Measurements from ENCODE around the gene ATG4B. TPM values are rescaled to one million over a fixed set of nuclear protein-coding genes. Genes with fewer than 3 reads are reported as not detected.

Gene ATG4B
- total and polyA plus RNA-seq, 2 of the 8 experiments (the other 6 are each of a cell fraction or from before 2014, with no cell fraction given): 103 to 155 TPM

DNA sequence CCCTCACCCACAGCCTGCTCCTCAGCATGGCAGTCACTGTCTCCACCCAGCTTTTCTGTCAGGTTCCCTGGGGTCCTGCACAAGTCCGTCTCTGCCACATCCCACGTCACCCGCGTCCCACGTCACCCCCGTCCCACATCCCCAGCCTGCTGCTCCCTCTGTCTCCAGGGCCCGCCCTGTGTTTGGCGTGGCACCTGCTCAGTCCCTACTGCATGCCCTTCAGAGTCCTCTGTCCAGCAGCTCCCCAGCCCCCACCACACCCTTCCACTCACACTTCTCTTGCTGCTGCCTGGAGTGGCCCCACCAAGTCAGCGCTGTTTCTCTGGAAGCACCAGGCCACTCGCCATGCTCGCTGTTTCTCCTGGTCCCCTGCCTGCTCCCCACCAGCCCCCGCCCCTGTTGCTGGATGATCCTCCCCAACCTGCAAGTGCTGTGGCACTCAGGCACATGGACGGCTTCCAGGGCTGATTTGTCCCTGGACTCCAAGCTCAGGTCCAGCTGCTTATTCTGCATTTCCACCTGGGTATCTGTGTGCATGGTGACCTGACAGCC is 18.8 kb downstream of the ATG4B start:
- no peak overlapping the region for H2BK20ac ChIP-seq (ENCODE audit: low read length)
- TF ChIP-seq, protein P1, sequence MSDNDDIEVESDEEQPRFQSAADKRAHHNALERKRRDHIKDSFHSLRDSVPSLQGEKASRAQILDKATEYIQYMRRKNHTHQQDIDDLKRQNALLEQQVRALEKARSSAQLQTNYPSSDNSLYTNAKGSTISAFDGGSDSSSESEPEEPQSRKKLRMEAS (IDR thresholded peaks at IDR 0.05): no peak
- no peak for TF ChIP-seq GTF2F1 (IDR thresholded peaks at IDR 0.05; ENCODE audit: borderline replicate concordance, low read depth, low read length)
- TF ChIP-seq, protein P2, sequence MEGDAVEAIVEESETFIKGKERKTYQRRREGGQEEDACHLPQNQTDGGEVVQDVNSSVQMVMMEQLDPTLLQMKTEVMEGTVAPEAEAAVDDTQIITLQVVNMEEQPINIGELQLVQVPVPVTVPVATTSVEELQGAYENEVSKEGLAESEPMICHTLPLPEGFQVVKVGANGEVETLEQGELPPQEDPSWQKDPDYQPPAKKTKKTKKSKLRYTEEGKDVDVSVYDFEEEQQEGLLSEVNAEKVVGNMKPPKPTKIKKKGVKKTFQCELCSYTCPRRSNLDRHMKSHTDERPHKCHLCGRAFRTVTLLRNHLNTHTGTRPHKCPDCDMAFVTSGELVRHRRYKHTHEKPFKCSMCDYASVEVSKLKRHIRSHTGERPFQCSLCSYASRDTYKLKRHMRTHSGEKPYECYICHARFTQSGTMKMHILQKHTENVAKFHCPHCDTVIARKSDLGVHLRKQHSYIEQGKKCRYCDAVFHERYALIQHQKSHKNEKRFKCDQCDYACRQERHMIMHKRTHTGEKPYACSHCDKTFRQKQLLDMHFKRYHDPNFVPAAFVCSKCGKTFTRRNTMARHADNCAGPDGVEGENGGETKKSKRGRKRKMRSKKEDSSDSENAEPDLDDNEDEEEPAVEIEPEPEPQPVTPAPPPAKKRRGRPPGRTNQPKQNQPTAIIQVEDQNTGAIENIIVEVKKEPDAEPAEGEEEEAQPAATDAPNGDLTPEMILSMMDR (IDR thresholded peaks at IDR 0.05; ENCODE audit: control extremely low read depth in 1 of 3, insufficient read depth in 1 of 3, low read depth in 1 of 3, low read length in 3 of 3): no peak

More for the DNA sequence above, 18.8 kb downstream of the ATG4B start:
- peaks cover 0 to 7% of the 10 kb centered on the region in 2 experiments; a peak in 2 of 4 replicates for H3K79me2 ChIP-seq (ENCODE audit: control insufficient read depth in 1 of 2, insufficient read depth in 2 of 2, low read length in 2 of 2)
- H4K91ac ChIP-seq (replicated peaks; ENCODE audit: insufficient read length, low read length): no peak overlapping the region
- no peak overlapping the region for H3K4me2 ChIP-seq (ENCODE audit: insufficient read depth in 1 of 2, low read depth in 2 of 2, low read length in 2 of 2)
- H3K9ac ChIP-seq (replicated peaks in 1 of 4; ENCODE audit: extremely low read depth in 1 of 4, low read depth in 3 of 4, low read length in 3 of 4): no peak overlapping the region
- H3K36me3 ChIP-seq (ENCODE audit: control insufficient read depth in 2 of 4, insufficient read depth in 4 of 4, low read length in 3 of 4): peaks cover 8 to 57% (median 34%) of the 10 kb centered on the region in 4 experiments
- H3K4ac ChIP-seq (replicated peaks; ENCODE audit: insufficient read length, low read depth, low read length): no peak overlapping the region
- no peak overlapping the region for H2AK5ac ChIP-seq (ENCODE audit: low read depth, low read length)
- WGBS, 2 experiments (ENCODE audit: extremely low coverage in 1 of 2, insufficient coverage in 1 of 2, insufficient read length in 1 of 2, insufficient replicate concordance in 2 of 2, low coverage in 1 of 2, low lambda C conversion rate in 2 of 2, missing lambda C conversion rate in 1 of 2): 89% methylated on average over 12 of the region's 13 CpGs; no CpG with 5 or more reads in 1 of the 2 experiments
- no peak overlapping the region for H4K8ac ChIP-seq (ENCODE audit: extremely low read depth, insufficient read depth, low read length)
- no peak for DNase-seq (ENCODE audit: low read depth in 1 of 2, low spot score in 2 of 2)
- no peak overlapping the region for H2BK5ac ChIP-seq (ENCODE audit: low read depth, low read length)
- no peak overlapping the region for H3K4me3 ChIP-seq (ENCODE audit: extremely low read depth in 1 of 4, insufficient read depth in 2 of 4, low read depth in 3 of 4, low read length in 4 of 4)
- no peak overlapping the region for H3K23ac ChIP-seq (ENCODE audit: insufficient read length)
- H2BK12ac ChIP-seq (ENCODE audit: low read depth, low read length): no peak overlapping the region
- no peaks in the 10 kb centered on the region for H3K23me2 ChIP-seq (ENCODE audit: low read depth, low read length)
- H3K79me1 ChIP-seq (ENCODE audit: low read depth, low read length): no peaks in the 10 kb centered on the region; the same call in 1 of the 2 replicates
- no peaks in the 10 kb centered on the region for H3K4me1 ChIP-seq (replicated peaks in 1 of 4; ENCODE audit: control insufficient read depth in 3 of 4, insufficient read depth in 4 of 4, low read length in 3 of 4)
- H3K18ac ChIP-seq (ENCODE audit: extremely low read depth, low read length): no peak overlapping the region
- no peak overlapping the region for H3K14ac ChIP-seq (ENCODE audit: insufficient read length)
- no peak overlapping the region for H4K5ac ChIP-seq (ENCODE audit: insufficient read length, low read depth, low read length)
- FAIRE-seq: no peak
- H2AFZ ChIP-seq (ENCODE audit: low read length): no peak overlapping the region
- ChIA-PET POLR2A (ENCODE audit: partially characterized antibody) (interaction anchor here (1.0 kb wide), 1 partner anchor 8 kb away, joined by 3 read pairs; no protein-coding TSS in a partner anchor), CTCF (ENCODE audit: partially characterized antibody) (interaction anchor here (2.0 kb wide), 1 partner anchor 20 kb away, joined by 5 read pairs; no protein-coding TSS in a partner anchor)
- no peak overlapping the region for H3K56ac ChIP-seq (replicated peaks; ENCODE audit: insufficient read length, low read depth, low read length)
- H3K27ac ChIP-seq (ENCODE audit: low read depth, low read length): no peak overlapping the region
- H3K27me3 ChIP-seq (replicated peaks in 1 of 4; ENCODE audit: control insufficient read depth in 3 of 4, extremely low read depth in 1 of 4, insufficient read depth in 3 of 4, low read length in 3 of 4): no peaks in the 10 kb centered on the region
- no peak overlapping the region for H2BK15ac ChIP-seq (ENCODE audit: low read length)
- peaks cover 20 to 27% of the 10 kb centered on the region in 2 experiments for H4K20me1 ChIP-seq (replicated peaks in 1 of 2; ENCODE audit: control insufficient read depth in 1 of 2, insufficient read depth in 2 of 2, low read length in 2 of 2)
- no peaks in the 10 kb centered on the region for H3K9me3 ChIP-seq (ENCODE audit: insufficient read depth in 2 of 2, low read depth in 1 of 2, low read length in 1 of 2)
- no peak overlapping the region for H2BK120ac ChIP-seq (replicated peaks; ENCODE audit: low read depth, low read length)

All from H1 (cell line).